GM18520 (cell line): ENCODE results near the gene RNF38.
"Not testable (repeated sequence)": the region's sequence is repeated elsewhere in the genome, so short reads cannot be mapped to it uniquely, and the experiment has no call there.

Experiments
- ATAC-seq: cut with Tn5 transposase; IDR thresholded peaks from one replicate; pipeline ENCODE4 v1.9.1; 2021; ENCODE audit not compliant: unreplicated experiment

RNF38 gene

DNA sequence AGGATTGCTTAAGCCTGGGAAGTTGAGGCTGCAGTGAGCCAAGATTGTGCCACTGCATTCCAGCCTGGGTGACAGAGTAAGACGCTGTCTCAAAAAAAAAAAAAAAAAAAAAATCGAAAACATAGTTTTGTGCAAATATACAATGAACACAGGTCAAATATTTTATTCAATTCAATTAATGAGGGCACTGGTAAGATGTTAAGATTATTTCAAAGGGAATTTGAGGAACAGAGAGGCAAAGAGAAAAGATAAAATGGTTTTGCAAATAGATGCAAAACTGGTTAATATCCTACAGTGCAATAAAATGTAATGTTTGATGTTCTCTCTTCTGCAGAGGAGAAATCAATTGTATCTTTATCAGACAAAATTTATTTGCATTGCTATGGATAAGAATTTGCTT lies 102.3 kb downstream of the RNF38 start:
- no peak for ATAC-seq

DNA sequence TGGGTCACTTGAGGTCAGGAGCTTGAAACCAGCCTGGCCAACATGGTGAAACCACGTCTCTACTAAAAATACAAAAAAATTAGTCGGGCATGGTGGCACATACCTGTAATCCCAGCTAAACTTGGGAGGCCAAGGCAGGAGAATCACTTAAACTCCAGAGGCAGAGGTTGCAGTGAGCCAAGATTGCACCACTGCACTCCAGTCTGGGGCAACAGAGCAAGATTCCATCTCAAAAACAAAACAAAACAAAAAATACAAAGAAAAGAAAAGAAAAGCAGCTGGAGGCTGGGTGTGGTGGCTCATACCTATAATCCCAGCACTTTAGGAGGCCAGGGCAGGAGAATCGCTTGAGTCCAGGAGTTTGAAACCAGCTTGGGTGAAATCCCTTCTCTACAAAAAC lies 105.1 kb downstream of the RNF38 start:
- ATAC-seq, result not testable (repeated sequence)

GRCh38 chr9:36293918-36294317 lies 106.2 kb downstream of the RNF38 start:
- ATAC-seq, result no peak

- no peak for ATAC-seq
These were observed 106.9 kb downstream of the RNF38 start for GRCh38 chr9:36293171-36293570.

DNA sequence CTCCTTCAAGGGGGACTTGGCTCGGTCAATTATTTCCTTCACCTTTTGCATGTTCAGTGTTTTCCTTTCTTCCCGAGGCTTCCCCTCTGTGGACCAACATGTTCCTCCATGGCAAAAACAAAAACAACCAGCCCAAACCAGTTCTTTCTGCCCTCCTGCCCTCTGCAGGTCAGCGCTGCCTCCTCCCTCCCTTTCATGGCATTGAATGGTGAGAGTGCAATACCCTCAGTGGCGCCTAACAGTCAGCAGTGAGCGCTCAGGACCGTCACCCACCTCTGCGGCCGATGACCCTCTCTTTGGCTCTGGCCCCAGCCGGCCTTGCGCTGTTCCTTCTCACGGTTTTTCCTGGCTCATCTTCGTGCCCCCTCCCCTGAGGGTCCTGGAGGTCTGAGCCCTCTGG lies 107.4 kb downstream of the RNF38 start:
- no peak for ATAC-seq

GRCh38 chr9:36290996-36291395 lies 109.1 kb downstream of the RNF38 start:
- ATAC-seq, result no peak

DNA sequence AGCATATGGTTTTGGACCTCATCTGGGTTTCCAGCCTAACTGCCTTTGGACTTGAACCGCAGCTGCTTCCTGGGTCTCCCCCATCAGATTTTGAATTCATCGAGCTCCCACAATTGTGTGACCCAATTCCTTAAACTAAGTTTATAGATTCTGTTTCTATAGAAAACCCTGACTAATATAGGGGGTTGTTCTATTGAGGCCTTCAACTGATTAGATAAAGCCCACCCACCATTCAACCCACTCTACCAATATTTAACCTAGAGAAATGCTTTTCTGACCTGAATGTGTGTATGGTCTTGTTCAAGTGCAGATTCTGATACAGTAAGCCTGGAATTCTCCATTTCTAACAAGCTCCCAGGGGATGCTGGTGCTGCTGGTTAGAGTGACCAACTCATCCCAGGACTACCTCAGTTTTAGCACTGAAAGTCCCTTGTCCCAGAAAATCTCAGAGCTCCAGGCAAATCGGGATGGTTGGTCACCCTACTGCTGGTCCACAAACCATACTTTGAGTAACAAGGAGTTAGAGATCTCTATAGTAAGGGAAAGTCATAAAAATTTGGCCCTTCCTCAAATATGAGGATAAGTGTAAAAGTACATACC lies 110.1 kb downstream of the RNF38 start:
- ATAC-seq, result no peak

GRCh38 chr9:36288070-36288469 lies 112.0 kb downstream of the RNF38 start:
- ATAC-seq, result no peak
